ENCODE results near the gene NEGR1. TPM values are rescaled to one million over a fixed set of nuclear protein-coding genes. Genes with fewer than 3 reads are reported as not detected.

The NEGR1 gene
- total RNA-seq, 4 donors from 2014 or later: 33.3 to 73.0 (median 54.1) TPM

- H3K27me3 ChIP-seq: no peaks in the 10 kb centered on the region
- H3K9me3 ChIP-seq: no peaks in the 10 kb centered on the region
- 78 to 93% methylated on average over 2 to 3 of the region's 3 CpGs for WGBS, 2 donors (ENCODE audit: low coverage in 1 of 2)
- ATAC-seq: no peak
- no peaks in the 10 kb centered on the region for H3K4me1 ChIP-seq
- no peaks in the 10 kb centered on the region for H3K36me3 ChIP-seq
- H3K4me3 ChIP-seq: no peak overlapping the region
- H3K27ac ChIP-seq: no peak overlapping the region
- TF ChIP-seq CTCF (IDR thresholded peaks at IDR 0.05) (no peak), EP300 (IDR thresholded peaks at IDR 0.05) (no peak), POLR2A (IDR thresholded peaks at IDR 0.05) (no peak), POLR2AphosphoS5 (IDR thresholded peaks at IDR 0.05) (no peak)
Observed at GRCh38 chr1:72197786-72198185, 84.6 kb downstream of the NEGR1 start.

GRCh38 chr1:72186733-72187307, 95.5 kb downstream of the NEGR1 start:
- H3K9me3 ChIP-seq: no peaks in the 10 kb centered on the region
- H3K36me3 ChIP-seq: no peaks in the 10 kb centered on the region
- H3K4me1 ChIP-seq: peaks cover 11 to 51% (median 14%) of the 10 kb centered on the region in 3 donors
- WGBS, 2 donors (ENCODE audit: low coverage in 1 of 2): 88 to 100% methylated on average over 1 of the region's 1 CpG
- ATAC-seq: no peak
- TF ChIP-seq EP300 (IDR thresholded peaks at IDR 0.05) (no peak), POLR2AphosphoS5 (IDR thresholded peaks at IDR 0.05) (no peak), CTCF (IDR thresholded peaks at IDR 0.05) (peak; percentile 52 to 67 (median 60)), POLR2A (IDR thresholded peaks at IDR 0.05) (no peak)
- H3K4me3 ChIP-seq: no peak overlapping the region
- H3K27me3 ChIP-seq: no peaks in the 10 kb centered on the region
- H3K27ac ChIP-seq: peak overlapping the region in 1 of 4 donors; percentile 8

- Histone ChIP-seq H3K36me3 (no peaks in the 10 kb centered on the region), H3K4me1 (peaks cover 10 to 48% (median 11%) of the 10 kb centered on the region in 3 donors), H3K9me3 (no peaks in the 10 kb centered on the region), H3K4me3 (no peak overlapping the region), H3K27me3 (no peaks in the 10 kb centered on the region), H3K27ac (peak overlapping the region; percentile 27 to 67 (median 58))
- TF ChIP-seq EP300 (IDR thresholded peaks at IDR 0.05) (no peak), POLR2AphosphoS5 (IDR thresholded peaks at IDR 0.05) (no peak), POLR2A (IDR thresholded peaks at IDR 0.05) (no peak), CTCF (IDR thresholded peaks at IDR 0.05) (no peak)
- ATAC-seq: peak; percentile 50
- 14 to 27% methylated on average over 1 to 3 of the region's 3 CpGs for WGBS, 2 donors (ENCODE audit: low coverage in 1 of 2)
Observed at GRCh38 chr1:72184099-72184701, 98.1 kb downstream of the NEGR1 start.

GRCh38 chr1:72182859-72183258, 99.5 kb downstream of the NEGR1 start:
- H3K36me3 ChIP-seq: no peaks in the 10 kb centered on the region
- TF ChIP-seq POLR2AphosphoS5 (IDR thresholded peaks at IDR 0.05) (no peak), CTCF (IDR thresholded peaks at IDR 0.05) (no peak), EP300 (IDR thresholded peaks at IDR 0.05) (no peak), POLR2A (IDR thresholded peaks at IDR 0.05) (no peak)
- H3K4me3 ChIP-seq: no peak overlapping the region
- H3K4me1 ChIP-seq: peaks cover 5 to 48% (median 8%) of the 10 kb centered on the region in 3 donors
- ATAC-seq: no peak
- no peaks in the 10 kb centered on the region for H3K27me3 ChIP-seq
- H3K9me3 ChIP-seq: no peaks in the 10 kb centered on the region
- peak overlapping the region; percentile 27 to 67 (median 46) for H3K27ac ChIP-seq

- Histone ChIP-seq H3K4me3 (no peak overlapping the region), H3K4me1 (peaks cover 0 to 14% (median 2%) of the 10 kb centered on the region in 3 donors), H3K9me3 (no peaks in the 10 kb centered on the region), H3K36me3 (no peaks in the 10 kb centered on the region), H3K27me3 (no peaks in the 10 kb centered on the region), H3K27ac (no peak overlapping the region)
- no peak for TF ChIP-seq POLR2A (IDR thresholded peaks at IDR 0.05)
- no peak for TF ChIP-seq CTCF (IDR thresholded peaks at IDR 0.05)
- TF ChIP-seq POLR2AphosphoS5 (IDR thresholded peaks at IDR 0.05): no peak
- TF ChIP-seq EP300 (IDR thresholded peaks at IDR 0.05): no peak
- 77 to 93% methylated on average over 2 of the region's 2 CpGs for WGBS, 2 donors (ENCODE audit: low coverage in 1 of 2)
- no peak for ATAC-seq
Observed at GRCh38 chr1:72178266-72178665, 104.1 kb downstream of the NEGR1 start.

Measured in gastroesophageal sphincter (tissue), 4 donors.